Panc1 (cell line): ENCODE measurements around the gene ADH5. TPM values are rescaled to one million over a fixed set of nuclear protein-coding genes. Genes with fewer than 3 reads are reported as not detected.
"Not testable (repeated sequence)": the region's sequence is repeated elsewhere in the genome, so short reads cannot be mapped to it uniquely, and the experiment has no call there.

Experiments used
- ATAC-seq: fragments of 200-7000 bp; cut with Tn5 transposase; 2 replicates; pipeline ENCODE4 v1.9.1; 2020; ENCODE audit warnings: mild to moderate bottlenecking, moderate library complexity
- BruUV-seq: library from RNA; stranded (reverse); fragments of 400-500 nt; replicated peaks from 2 replicates; lab custom pipeline; 2021; lab: Mats Ljungman, UMichigan
- CTCF ChIA-PET: fragments of 300-600 bp; sonication (Branson Sonifier 250); formaldehyde crosslinking; loops from one replicate; lab custom pipeline; 2022; ENCODE audit warnings: antibody characterized with exemption; lab: Charles Lee
- POLR2A ChIA-PET: fragments of 300-600 bp; sonication (Branson Sonifier 250); formaldehyde crosslinking; loops from one replicate; lab custom pipeline; 2022; ENCODE audit warnings: antibody characterized with exemption; lab: Charles Lee
- DNase-seq: peaks from one replicate; pipeline ENCODE4 v3.0.0-alpha.2; 2010; ENCODE audit warnings: low read depth, low spot score
- H3K27ac ChIP-seq: 2 replicates; pipeline ENCODE4 v1.5.1; 2011; ENCODE audit warnings: mild to moderate bottlenecking, low read length, inconsistent platforms
- H3K27me3 ChIP-seq: fragments of 200-500 bp; sonication (Bioruptor generic); 2 replicates; pipeline ENCODE4 v1.6.0; 2014; ENCODE audit warnings: low read length, inconsistent platforms; ENCODE audit not compliant: control insufficient read depth, insufficient read depth
- H3K36me3 ChIP-seq: fragments of 200-500 bp; sonication (Bioruptor generic); 2 replicates; pipeline ENCODE4 v1.5.1; 2014; ENCODE audit warnings: inconsistent platforms, mild to moderate bottlenecking, low read length, moderate library complexity; ENCODE audit not compliant: control insufficient read depth, insufficient read depth
- H3K4me1 ChIP-seq: 2 replicates; pipeline ENCODE4 v1.5.1; 2011; ENCODE audit warnings: inconsistent platforms, mild to moderate bottlenecking, low read length, moderate library complexity; ENCODE audit not compliant: control insufficient read depth, insufficient read depth
- H3K4me3 ChIP-seq, 2 experiments: 2 replicates each; pipeline ENCODE4 v1.5.1; 2011 to 2012; ENCODE audit warnings: low read depth in 2 of 2, low read length in 2 of 2, mild to moderate bottlenecking in 2 of 2, inconsistent platforms in 1 of 2, moderate library complexity in 1 of 2
- H3K9me3 ChIP-seq: fragments of 200-500 bp; sonication (Bioruptor generic); 2 replicates; pipeline ENCODE4 v1.5.1; 2014; ENCODE audit warnings: low read depth, mild to moderate bottlenecking, inconsistent platforms, low read length, moderate library complexity; ENCODE audit not compliant: control insufficient read depth, insufficient read depth
- CTCF ChIP-seq: fragments of 450-650 bp; IDR thresholded peaks from 2 replicates; pipeline ENCODE4 v1.5.1; 2017; ENCODE audit warnings: mild to moderate bottlenecking
- POLR2AphosphoS5 ChIP-seq: IDR thresholded peaks from 2 replicates; pipeline ENCODE4 v1.6.1; 2012; ENCODE audit warnings: mild to moderate bottlenecking, low read depth, low read length, moderate library complexity
- REST ChIP-seq, 2 experiments: IDR thresholded peaks; 2 replicates each; pipeline ENCODE4 v1.6.1; 2011 to 2012; ENCODE audit warnings: low read depth in 2 of 2, control low read depth in 1 of 2, low read length in 1 of 2, mild to moderate bottlenecking in 1 of 2, moderate library complexity in 1 of 2; ENCODE audit not compliant: insufficient read depth in 1 of 2
- SIN3A ChIP-seq: IDR thresholded peaks from 2 replicates; pipeline ENCODE4 v1.6.1; 2012; ENCODE audit warnings: low read depth, mild to moderate bottlenecking, low read length, moderate library complexity, borderline replicate concordance; ENCODE audit not compliant: insufficient read depth
- TCF7L2 ChIP-seq: IDR thresholded peaks from 2 replicates; pipeline ENCODE4 v1.6.1; 2011; ENCODE audit warnings: mild to moderate bottlenecking, low read depth, low read length, inconsistent platforms
- in situ Hi-C: cut with HindIII; loops from 2 replicates; pipeline ENCODE4 v1.10.0; 2016; ENCODE audit warnings: low sequenced_read_pairs, low pct_unique_long_range_greater_than_20kb
- intact Hi-C: fragments of 100-400 bp; cut with micrococcal nuclease; formaldehyde crosslinking; loops from one replicate; pipeline ENCODE4 v1.10.0; 2022; ENCODE audit not compliant: unreplicated experiment
- total RNA-seq: library from RNA; stranded (reverse); gene quantifications from one replicate; pipeline ENCODE4 v1.2.1, GENCODE V29; 2021; ENCODE audit not compliant: unreplicated experiment

The ADH5 gene
- total RNA-seq, 1 experiment from 2014 or later = 117 TPM

GRCh38 chr4:99025506-99025905 is 63.1 kb downstream of the ADH5 start:
- ChIA-PET CTCF (no interaction called here), POLR2A (no interaction called here)
- no peak overlapping the region for H3K27ac ChIP-seq
- H3K4me3 ChIP-seq = no peak overlapping the region
- no peak for DNase-seq
- H3K36me3 ChIP-seq = no peaks in the 10 kb centered on the region
- no peak for ATAC-seq
- TF ChIP-seq CTCF (no peak), POLR2AphosphoS5 (no peak), REST (IDR thresholded peaks at IDR 0.05; ENCODE audit: insufficient read depth in 1 of 2, low read depth in 2 of 2, low read length in 1 of 2) (no peak), TCF7L2 (no peak), SIN3A (no peak)
- in situ Hi-C loops (no loop called here), intact Hi-C loops (no loop called here)
- no TSS peak for BruUV-seq
- peaks cover 3% of the 10 kb centered on the region; the same call in 1 of the 2 replicates for H3K4me1 ChIP-seq
- no peaks in the 10 kb centered on the region for H3K9me3 ChIP-seq
- no peaks in the 10 kb centered on the region for H3K27me3 ChIP-seq

DNA sequence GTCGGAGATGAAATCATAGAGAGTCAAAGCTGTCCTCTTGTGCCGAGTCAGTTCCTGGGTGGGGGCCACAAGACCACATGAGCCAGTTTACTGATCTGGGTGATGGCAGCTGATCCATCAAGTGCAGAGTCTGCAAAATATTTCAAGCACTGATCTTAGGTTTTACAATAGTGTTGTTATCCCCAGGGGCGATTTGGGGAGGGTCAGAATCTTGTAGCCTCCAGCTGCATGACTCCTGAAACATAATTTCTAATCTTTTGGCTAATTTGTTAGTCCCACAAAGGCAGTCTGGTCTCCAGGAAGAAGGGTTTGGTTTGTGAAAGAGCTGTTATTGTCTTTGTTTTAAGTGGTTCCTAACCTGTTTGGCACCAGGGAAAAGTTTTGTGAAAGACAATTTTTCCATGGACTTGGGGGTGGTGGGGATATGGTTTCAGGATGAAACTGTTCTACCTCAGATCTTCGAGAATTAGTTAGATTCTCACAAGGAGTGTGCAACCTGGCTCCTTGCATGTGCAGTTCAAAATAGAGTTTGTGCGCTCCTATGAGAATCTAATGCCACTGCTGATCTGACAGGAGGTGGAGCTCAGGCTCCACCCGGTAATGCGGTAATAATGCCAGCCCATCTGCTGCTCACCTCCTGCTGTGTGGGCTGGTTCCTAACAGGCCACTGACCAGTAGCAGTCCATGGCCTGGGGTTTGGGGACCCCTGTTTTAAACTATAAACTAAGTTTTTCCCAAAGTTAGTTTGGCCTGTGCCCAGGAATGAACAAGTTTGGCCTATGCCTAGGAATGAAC is 63.9 kb downstream of the ADH5 start:
- TF ChIP-seq POLR2AphosphoS5 (no peak), CTCF (no peak), REST (IDR thresholded peaks at IDR 0.05; ENCODE audit: insufficient read depth in 1 of 2, low read depth in 2 of 2, low read length in 1 of 2) (no peak), SIN3A (no peak), TCF7L2 (no peak)
- Histone ChIP-seq H3K27ac (no peak overlapping the region), H3K4me1 (peaks cover 3% of the 10 kb centered on the region; the same call in 1 of the 2 replicates), H3K4me3 (no peak overlapping the region), H3K27me3 (no peaks in the 10 kb centered on the region), H3K36me3 (no peaks in the 10 kb centered on the region), H3K9me3 (no peaks in the 10 kb centered on the region)
- BruUV-seq = no TSS peak
- intact Hi-C loops (no loop called here), in situ Hi-C loops (no loop called here)
- ChIA-PET CTCF (no interaction called here), POLR2A (no interaction called here)
- DNase-seq = no peak
- ATAC-seq = no peak

DNA sequence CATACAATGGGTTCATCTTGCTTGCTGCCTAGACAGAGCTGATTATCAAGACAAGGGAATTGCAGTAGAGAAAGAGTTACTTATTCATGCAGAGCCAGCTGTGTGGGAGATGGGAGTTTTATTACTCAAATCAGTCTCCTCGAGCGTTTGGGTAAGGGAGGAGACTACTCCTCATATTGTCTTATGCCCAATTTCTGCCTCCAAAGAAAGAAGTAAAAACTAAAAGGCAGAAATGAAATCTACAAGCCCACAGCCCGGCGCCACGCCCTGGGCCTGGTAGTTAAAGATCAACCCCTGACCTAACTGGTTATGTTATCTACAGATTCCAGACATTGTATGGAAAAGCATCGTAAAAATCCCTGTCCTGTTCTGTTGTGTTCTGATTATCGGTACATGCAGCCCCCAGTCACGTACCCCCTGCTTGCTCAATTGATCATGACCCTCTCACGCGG is 64.8 kb downstream of the ADH5 start:
- H3K4me1 ChIP-seq, ATAC-seq, DNase-seq, H3K4me3 ChIP-seq, BruUV-seq, H3K27me3 ChIP-seq, H3K9me3 ChIP-seq, CTCF ChIA-PET, H3K27ac ChIP-seq, H3K36me3 ChIP-seq, POLR2A ChIA-PET, in situ Hi-C loops, intact Hi-C loops: not testable (repeated sequence)
